Body of pancreas (tissue), 4 donors: ENCODE data around the gene EFNA1.

Experiments
- CTCF ChIP-seq, 7 experiments: fragments of 450-650 bp in 4 of 7; fragments of 200-600 bp in 3 of 7; sonication (generic) in 3 of 7; IDR thresholded peaks; one replicate each; pipeline ENCODE4 v1.5.1; 2016 to 2019; ENCODE audit warnings: antibody characterized with exemption in 7 of 7
- POLR2A ChIP-seq, 3 donors: fragments of 450-650 bp; IDR thresholded peaks; one replicate each; pipeline ENCODE4 v1.6.1; 2016; ENCODE audit warnings: antibody characterized with exemption in 3 of 3, mild to moderate bottlenecking in 2 of 3

GRCh38 chr1:155134322-155134721 lies 6.6 kb downstream of the EFNA1 start:
- TF ChIP-seq CTCF (IDR thresholded peaks at IDR 0.05) (no peak), POLR2A (IDR thresholded peaks at IDR 0.05) (no peak)
